H1 (cell line): ENCODE data around the gene EPHA8. TPM values are rescaled to one million over a fixed set of nuclear protein-coding genes. Genes with fewer than 3 reads are reported as not detected.

Experiments
- CTCF ChIA-PET: fragments of 300-600 bp; sonication (Branson Sonifier 250); formaldehyde crosslinking; loops from one replicate; lab custom pipeline; 2021; ENCODE audit not compliant: partially characterized antibody; lab: Charles Lee
- POLR2A ChIA-PET: fragments of 300-600 bp; sonication (Branson Sonifier 250); formaldehyde crosslinking; loops from one replicate; lab custom pipeline; 2021; ENCODE audit warnings: inconsistent platforms; ENCODE audit not compliant: partially characterized antibody; lab: Charles Lee
- DNase-seq, 2 experiments: peaks; one replicate each; pipeline versions ENCODE4 v3.0.0 to v3.0.0-alpha.2; 2010 to 2022; ENCODE audit warnings: low spot score in 2 of 2, low read depth in 1 of 2, mixed read lengths in 1 of 2
- FAIRE-seq: peaks from 2 replicates; lab custom pipeline; 2011; peaks lifted over from hg19 to GRCh38; lab: Jason Lieb, UNC
- H2AFZ ChIP-seq: 2 replicates; pipeline ENCODE4 v1.8.1; 2012; ENCODE audit warnings: low read length, inconsistent platforms
- H2AK5ac ChIP-seq: 2 replicates; pipeline ENCODE4 v1.6.1; 2013; ENCODE audit warnings: low read depth, low read length
- H2BK120ac ChIP-seq: replicated peaks from 2 replicates; pipeline ENCODE3; 2013; ENCODE audit warnings: low read depth, low read length, inconsistent platforms
- H2BK12ac ChIP-seq: 2 replicates; pipeline ENCODE4 v1.6.1; 2013; ENCODE audit warnings: low read depth, low read length
- H2BK15ac ChIP-seq: 2 replicates; pipeline ENCODE4 v1.6.1; 2013; ENCODE audit warnings: low read length
- H2BK20ac ChIP-seq: 2 replicates; pipeline ENCODE4 v1.6.1; 2013; ENCODE audit warnings: low read length
- H2BK5ac ChIP-seq: 2 replicates; pipeline ENCODE4 v1.6.1; 2013; ENCODE audit warnings: low read depth, low read length
- H3K14ac ChIP-seq: 2 replicates; pipeline ENCODE4 v1.6.1; 2013; ENCODE audit warnings: inconsistent platforms; ENCODE audit not compliant: insufficient read length
- H3K18ac ChIP-seq: 2 replicates; pipeline ENCODE4 v1.6.1; 2013; ENCODE audit warnings: low read length; ENCODE audit errors: extremely low read depth
- H3K23ac ChIP-seq: 2 replicates; pipeline ENCODE4 v1.6.1; 2013; ENCODE audit warnings: inconsistent platforms; ENCODE audit not compliant: insufficient read length
- H3K23me2 ChIP-seq: 2 replicates; pipeline ENCODE4 v1.6.1; 2013; ENCODE audit warnings: low read depth, low read length
- H3K27ac ChIP-seq: 2 replicates; pipeline ENCODE4 v1.6.1; 2011; ENCODE audit warnings: low read depth, low read length, inconsistent platforms
- H3K27me3 ChIP-seq, 4 experiments: replicated peaks in 1 of 4; 1 replicate in 1 of 4; 2 replicates in 3 of 4; pipeline versions ENCODE4 v1.6.1 to v1.8.1; 2011 to 2013; ENCODE audit warnings: low read length in 3 of 4, mild to moderate bottlenecking in 3 of 4, inconsistent platforms in 2 of 4, mixed read lengths in 2 of 4, moderate library complexity in 1 of 4; ENCODE audit not compliant: control insufficient read depth in 3 of 4, insufficient read depth in 3 of 4; ENCODE audit errors: extremely low read depth in 1 of 4
- H3K36me3 ChIP-seq, 4 experiments: 2 replicates each; pipeline versions ENCODE4 v1.6.1 to v1.8.1; 2011 to 2013; ENCODE audit warnings: mild to moderate bottlenecking in 4 of 4, low read length in 3 of 4, moderate library complexity in 2 of 4, control low read depth in 1 of 4, inconsistent platforms in 1 of 4; ENCODE audit not compliant: insufficient read depth in 4 of 4, control insufficient read depth in 2 of 4
- H3K4ac ChIP-seq: replicated peaks from 2 replicates; pipeline ENCODE3; 2013; ENCODE audit warnings: low read length, low read depth, mixed read lengths, inconsistent platforms; ENCODE audit not compliant: insufficient read length
- H3K4me1 ChIP-seq, 4 experiments: replicated peaks in 1 of 4; 1 replicate in 1 of 4; 2 replicates in 3 of 4; pipeline versions ENCODE4 v1.6.1 to v1.8.1; 2011 to 2013; ENCODE audit warnings: low read length in 3 of 4, inconsistent platforms in 2 of 4, mixed read lengths in 1 of 4; ENCODE audit not compliant: insufficient read depth in 4 of 4, control insufficient read depth in 3 of 4
- H3K4me2 ChIP-seq, 2 experiments: 2 replicates each; pipeline versions ENCODE4 v1.6.1 to v1.8.1; 2011 to 2013; ENCODE audit warnings: low read depth in 2 of 2, low read length in 2 of 2, control low read depth in 1 of 2, inconsistent platforms in 1 of 2, mild to moderate bottlenecking in 1 of 2; ENCODE audit not compliant: insufficient read depth in 1 of 2
- H3K4me3 ChIP-seq, 4 experiments: fragments of 200-600, 300-600 bp in 1 of 4; sonication (generic), shearing (Covaris generic), sonication (Bioruptor Twin) in 1 of 4; 2 replicates each; pipeline versions ENCODE4 v1.5.1 to v1.8.1; 2011 to 2016; ENCODE audit warnings: low read length in 4 of 4, low read depth in 3 of 4, control low read depth in 2 of 4, inconsistent platforms in 2 of 4, mild to moderate bottlenecking in 2 of 4, mixed read lengths in 1 of 4, moderate library complexity in 1 of 4; ENCODE audit not compliant: insufficient read depth in 2 of 4; ENCODE audit errors: extremely low read depth in 1 of 4
- H3K56ac ChIP-seq: replicated peaks from 2 replicates; pipeline ENCODE3; 2013; ENCODE audit warnings: low read depth, mild to moderate bottlenecking, mixed read lengths, low read length, inconsistent platforms; ENCODE audit not compliant: insufficient read length
- H3K79me1 ChIP-seq: 2 replicates; pipeline ENCODE4 v1.6.1; 2013; ENCODE audit warnings: low read depth, low read length, control low read depth
- H3K79me2 ChIP-seq, 2 experiments: 2 replicates each; pipeline versions ENCODE4 v1.6.1 to v1.8.1; 2012 to 2013; ENCODE audit warnings: low read length in 2 of 2, mild to moderate bottlenecking in 2 of 2, inconsistent platforms in 1 of 2; ENCODE audit not compliant: insufficient read depth in 2 of 2, control insufficient read depth in 1 of 2
- H3K9ac ChIP-seq, 4 experiments: replicated peaks in 1 of 4; 1 replicate in 1 of 4; 2 replicates in 3 of 4; pipeline versions ENCODE4 v1.6.1 to v1.8.1; 2011 to 2013; ENCODE audit warnings: low read depth in 3 of 4, low read length in 3 of 4, control low read depth in 2 of 4, mild to moderate bottlenecking in 2 of 4, moderate library complexity in 2 of 4, inconsistent platforms in 1 of 4; ENCODE audit errors: extremely low read depth in 1 of 4
- H3K9me3 ChIP-seq, 2 experiments: 2 replicates each; pipeline versions ENCODE4 v1.6.1 to v1.8.1; 2012 to 2013; ENCODE audit warnings: mild to moderate bottlenecking in 2 of 2, moderate library complexity in 2 of 2, control low read depth in 1 of 2, inconsistent platforms in 1 of 2, low read depth in 1 of 2, low read length in 1 of 2, mixed read lengths in 1 of 2; ENCODE audit not compliant: insufficient read depth in 2 of 2
- H4K20me1 ChIP-seq, 2 experiments: replicated peaks in 1 of 2; 2 replicates each; pipeline versions ENCODE3 to v1.8.1; 2011 to 2013; ENCODE audit warnings: inconsistent platforms in 2 of 2, low read length in 2 of 2, mild to moderate bottlenecking in 1 of 2; ENCODE audit not compliant: insufficient read depth in 2 of 2, control insufficient read depth in 1 of 2
- H4K5ac ChIP-seq: 2 replicates; pipeline ENCODE4 v1.6.1; 2013; ENCODE audit warnings: low read length, low read depth, mixed read lengths, inconsistent platforms; ENCODE audit not compliant: insufficient read length
- H4K8ac ChIP-seq: 2 replicates; pipeline ENCODE4 v1.8.0; 2013; ENCODE audit warnings: mild to moderate bottlenecking, moderate library complexity, low read length, inconsistent platforms; ENCODE audit not compliant: insufficient read depth; ENCODE audit errors: extremely low read depth
- H4K91ac ChIP-seq: replicated peaks from 2 replicates; pipeline ENCODE3; 2013; ENCODE audit warnings: low read length, mixed read lengths, inconsistent platforms; ENCODE audit not compliant: insufficient read length
- CTCF ChIP-seq, 3 experiments: IDR thresholded peaks; 1 replicate in 2 of 3; 2 replicates in 1 of 3; pipeline versions ENCODE4 v1.5.1 to v1.6.1; 2011; ENCODE audit warnings: low read length in 3 of 3, mild to moderate bottlenecking in 3 of 3, inconsistent platforms in 2 of 3, low read depth in 1 of 3, moderate library complexity in 1 of 3; ENCODE audit not compliant: insufficient read depth in 1 of 3; ENCODE audit errors: control extremely low read depth in 1 of 3
- PHF8 ChIP-seq: fragments of 200-600 bp; sonication (generic); conservative IDR thresholded peaks from 2 replicates; pipeline ENCODE4 v1.7.1; 2012; ENCODE audit warnings: low read depth, mild to moderate bottlenecking, inconsistent platforms, low read length, moderate library complexity
- RAD21 ChIP-seq, 2 experiments: IDR thresholded peaks in 1 of 2; conservative IDR thresholded peaks in 1 of 2; 2 replicates each; pipeline ENCODE4 v1.6.1; 2011; ENCODE audit warnings: low read depth in 2 of 2, low read length in 2 of 2, improper control_type of control experiment in 1 of 2, inconsistent platforms in 1 of 2, mild to moderate bottlenecking in 1 of 2, moderate library complexity in 1 of 2
- WGBS, 2 experiments: shearing (Covaris generic) in 1 of 2; methylation state at CpG; one replicate each; pipeline versions ENCODE4 v1.1.6 to v1.1.7; 2013 to 2015; ENCODE audit warnings: low lambda C conversion rate in 2 of 2, mixed read lengths in 2 of 2, inconsistent platforms in 1 of 2, low coverage in 1 of 2, missing lambda C conversion rate in 1 of 2; ENCODE audit not compliant: insufficient replicate concordance in 2 of 2, insufficient coverage in 1 of 2, insufficient read length in 1 of 2; ENCODE audit errors: extremely low coverage in 1 of 2, missing lambda C conversion rate in 1 of 2; 5-methylcytosine and 5-hydroxymethylcytosine counted together
- polyA plus RNA-seq, 7 experiments: library from polyadenylated mRNA; depleted of rRNA in 3 of 7; stranded (reverse) in 5 of 7; unstranded in 2 of 7; fragments of >200 nt in 5 of 7; fragments of 200-250 nt in 2 of 7; gene quantifications; 1 replicate in 5 of 7; 2 replicates in 1 of 7; 4 replicates in 1 of 7; pipeline versions ENCODE4 v1.2.1 to v1.2.3, GENCODE V29; 2011 to 2013; ENCODE audit warnings: missing spikeins in 2 of 7, mixed read lengths in 2 of 7
- total RNA-seq: library from RNA; stranded (reverse); fragmentation: NEBNext Ultra II Directional; extraction: Animal tissue kit (Norgen Biotek cat#: 25700); gene quantifications from 2 replicates; pipeline ENCODE4 v1.2.1, GENCODE V29; 2021

The EPHA8 gene
- total and polyA plus RNA-seq, 2 of the 8 experiments (the other 6 are each of a cell fraction or from before 2014, with no cell fraction given), result 4.0 to 8.4 TPM

- no peak overlapping the region for H3K4me3 ChIP-seq
- H3K14ac ChIP-seq, result no peak overlapping the region
- peak; percentile 52 to 64 for TF ChIP-seq RAD21 (IDR thresholded peaks at IDR 0.05 in 1 of 2, conservative IDR thresholded peaks at IDR 0.05 in 1 of 2; ENCODE audit: low read depth in 2 of 2, low read length in 2 of 2)
- TF ChIP-seq PHF8, result no peak
- peak in 2 of 3 experiments; percentile 19 to 31; a peak in 2 of 4 replicates for TF ChIP-seq CTCF (IDR thresholded peaks at IDR 0.05; ENCODE audit: control extremely low read depth in 1 of 3, insufficient read depth in 1 of 3, low read depth in 1 of 3, low read length in 3 of 3)
- H2BK20ac ChIP-seq, result no peak overlapping the region
- H3K79me1 ChIP-seq, result no peaks in the 10 kb centered on the region
- H2BK120ac ChIP-seq, result no peak overlapping the region
- peaks cover 0 to 4% (median 0%) of the 10 kb centered on the region in 4 experiments; a peak in 1 of 7 replicates for H3K27me3 ChIP-seq
- H3K4me1 ChIP-seq, result peaks cover 0 to 2% (median 0%) of the 10 kb centered on the region in 4 experiments; a peak in 1 of 7 replicates
- no peak overlapping the region for H3K18ac ChIP-seq
- no peak overlapping the region for H2AK5ac ChIP-seq
- H2BK12ac ChIP-seq, result no peak overlapping the region
- no peak overlapping the region for H2AFZ ChIP-seq
- H3K9me3 ChIP-seq, result no peaks in the 10 kb centered on the region
- DNase-seq (no peak), FAIRE-seq (no peak)
- H3K56ac ChIP-seq, result no peak overlapping the region
- H4K5ac ChIP-seq, result no peak overlapping the region
- no peak overlapping the region for H2BK5ac ChIP-seq
- ChIA-PET POLR2A (interaction anchor here (0.6 kb wide), 1 partner anchor 10 kb away, joined by 3 read pairs; no protein-coding TSS in a partner anchor), CTCF (interaction anchor here (0.5 to 2.9 kb wide), 14 partner anchors 10 to 1173 kb away, joined by 3 to 22 read pairs (median 4); partner anchors contain the start of gene C1QA)
- H4K91ac ChIP-seq, result no peak overlapping the region
- H3K36me3 ChIP-seq, result no peaks in the 10 kb centered on the region
- no peaks in the 10 kb centered on the region for H3K79me2 ChIP-seq
- no peak overlapping the region for H3K4me2 ChIP-seq
- no peak overlapping the region for H2BK15ac ChIP-seq
- H3K9ac ChIP-seq, result no peak overlapping the region; a peak in 1 of 7 replicates
- no peak overlapping the region for H4K8ac ChIP-seq
- H3K27ac ChIP-seq, result no peak overlapping the region
- H3K4ac ChIP-seq, result no peak overlapping the region
- H4K20me1 ChIP-seq, result no peaks in the 10 kb centered on the region
- H3K23me2 ChIP-seq, result no peaks in the 10 kb centered on the region; the same call in 1 of the 2 replicates
- H3K23ac ChIP-seq, result no peak overlapping the region
- WGBS, 2 experiments, result 85% methylated on average over 8 of the region's 9 CpGs; no CpG with 5 or more reads in 1 of the 2 experiments
These were observed 20.4 kb upstream of the EPHA8 start for GRCh38 chr1:22542886-22543285.
